NCI-H2107 treated with DMSO at 0.1 percent for 48 hours (cell line): ENCODE data around the gene CLDN3.
"Not testable (repeated sequence)": the region's sequence is repeated elsewhere in the genome, so short reads cannot be mapped to it uniquely, and the experiment has no call there.

Source experiments
- DNase-seq: peaks from one replicate; lab custom pipeline; 2025; ENCODE audit not compliant: unreplicated experiment; lab: John Stamatoyannopoulos, UW

CLDN3 gene, protein sequence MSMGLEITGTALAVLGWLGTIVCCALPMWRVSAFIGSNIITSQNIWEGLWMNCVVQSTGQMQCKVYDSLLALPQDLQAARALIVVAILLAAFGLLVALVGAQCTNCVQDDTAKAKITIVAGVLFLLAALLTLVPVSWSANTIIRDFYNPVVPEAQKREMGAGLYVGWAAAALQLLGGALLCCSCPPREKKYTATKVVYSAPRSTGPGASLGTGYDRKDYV

DNA sequence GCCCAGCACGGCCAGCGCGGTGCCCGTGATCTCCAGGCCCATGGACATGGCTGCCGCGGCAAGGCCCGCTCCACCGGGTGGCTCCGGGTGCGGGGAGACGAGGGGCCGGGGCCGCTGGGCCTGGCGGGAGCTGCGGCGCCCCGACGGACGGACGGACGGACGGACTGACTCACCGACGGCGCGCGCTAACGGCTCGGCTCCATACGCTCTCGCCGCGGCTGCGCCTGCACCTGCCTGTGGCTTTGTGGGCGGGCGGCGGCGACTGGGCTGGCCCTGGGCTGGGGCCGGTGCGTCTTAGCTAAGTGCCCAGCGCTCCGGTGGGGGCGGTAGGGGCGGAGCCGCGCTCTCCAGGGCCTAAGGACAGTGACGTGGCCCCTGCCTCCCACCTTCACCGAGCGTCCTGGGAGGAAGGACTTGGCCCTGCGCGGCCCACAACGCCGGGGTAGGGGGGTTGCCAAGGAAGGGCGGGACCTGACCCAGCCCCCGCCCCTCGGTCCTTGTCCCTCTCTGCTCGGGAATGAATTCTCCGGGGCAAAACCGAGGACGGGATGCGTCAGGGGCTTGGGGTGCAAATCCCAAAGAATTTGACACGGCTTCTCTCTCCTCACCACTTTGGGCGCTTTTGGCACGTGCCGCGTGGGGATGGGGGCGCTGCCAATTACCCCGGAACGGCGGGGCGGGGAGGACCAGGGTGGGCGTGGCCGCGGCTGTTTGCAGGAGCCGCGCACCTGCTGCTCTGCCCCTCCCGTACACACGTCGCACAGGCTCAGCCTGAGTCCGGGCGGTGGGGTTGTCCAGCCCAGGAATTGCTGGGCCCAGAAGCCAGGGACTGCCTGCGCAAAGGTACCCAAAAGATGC is at the start of gene CLDN3:
CLDN3 (minus strand) TSS at position 269 of the 858 bp plus-strand sequence; CDS start at position 48, 221 bp downstream.
- DNase-seq, result peak; percentile 91

DNA sequence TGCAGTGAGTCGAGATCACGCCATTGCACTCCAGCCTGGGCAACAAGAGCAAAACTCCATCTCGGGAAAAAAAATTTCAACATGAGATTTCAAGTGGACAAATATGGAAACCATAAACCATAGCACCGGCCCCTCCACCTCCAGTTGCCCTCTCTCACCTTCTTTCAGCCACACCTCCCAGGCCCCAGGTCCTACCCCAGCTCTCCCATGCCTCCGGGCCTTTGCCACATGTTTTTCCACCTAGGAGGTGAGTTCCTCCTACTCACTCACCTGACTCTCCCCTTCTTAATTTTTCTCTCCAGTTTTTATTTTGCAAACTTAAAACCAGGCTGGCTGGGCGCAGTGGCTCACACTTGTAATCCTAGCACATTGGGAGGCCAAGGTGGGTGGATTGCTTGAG is 47.1 kb upstream of the CLDN3 start:
- DNase-seq, result no peak

DNA sequence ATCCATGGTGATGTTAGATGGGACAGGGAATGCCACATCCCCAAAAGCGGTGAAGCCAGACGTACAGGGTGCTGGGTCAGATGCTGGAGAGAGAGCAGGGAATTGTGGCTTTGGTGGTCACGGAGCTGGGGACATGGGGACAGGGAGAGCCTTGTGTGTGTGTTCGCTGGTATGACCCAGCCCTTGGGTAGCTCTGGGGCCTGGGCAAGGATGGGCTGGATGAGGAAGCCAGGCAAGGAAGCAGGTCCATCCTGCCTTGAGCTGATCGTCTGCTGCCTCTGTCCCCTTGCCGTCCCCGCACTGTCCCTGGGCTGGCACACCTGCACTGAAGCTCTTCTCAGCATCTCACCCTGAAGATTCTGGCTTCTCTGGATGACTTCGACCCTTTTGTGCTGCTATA is 45.4 kb upstream of the CLDN3 start:
- no peak for DNase-seq

DNA sequence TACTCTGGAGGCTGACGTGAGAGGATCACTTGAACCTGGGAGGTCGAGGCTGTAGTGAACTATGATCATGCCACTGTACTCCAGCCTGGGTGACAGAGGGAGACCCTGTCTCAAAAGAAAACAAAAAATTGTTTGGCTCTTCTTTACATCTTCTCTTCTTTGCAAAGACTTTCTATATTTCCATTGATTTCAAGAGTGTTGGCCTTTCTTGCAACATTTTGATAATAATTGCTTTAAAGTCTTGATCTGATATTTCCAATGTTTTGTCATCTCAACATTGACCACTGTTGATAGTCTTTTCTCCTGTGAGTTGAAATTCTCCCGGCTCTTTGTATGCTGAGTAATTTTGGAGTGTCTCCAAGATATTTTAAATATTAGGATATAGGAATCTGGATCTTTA is 42.9 kb upstream of the CLDN3 start:
- no peak for DNase-seq

DNA sequence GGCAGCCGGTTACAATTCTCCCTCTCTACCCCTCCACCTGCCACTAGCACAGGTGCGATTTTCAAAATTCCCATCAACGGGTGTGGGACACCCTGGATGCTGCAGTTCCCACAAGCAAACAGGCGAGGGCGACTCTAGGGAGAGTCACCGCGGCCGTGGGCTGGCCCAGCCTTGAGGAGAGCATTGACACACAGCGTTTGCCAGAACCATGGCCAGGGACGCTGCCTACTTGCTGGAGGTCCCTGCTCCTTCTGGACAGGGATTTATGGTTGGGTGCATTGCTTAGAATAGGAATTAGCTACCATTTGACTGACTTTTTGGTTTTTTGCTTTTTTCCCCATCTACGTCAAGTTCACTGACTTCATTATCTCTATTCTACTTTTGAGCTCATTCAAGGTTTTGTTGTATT is 41.7 kb upstream of the CLDN3 start:
- peak; percentile 9 for DNase-seq

DNA sequence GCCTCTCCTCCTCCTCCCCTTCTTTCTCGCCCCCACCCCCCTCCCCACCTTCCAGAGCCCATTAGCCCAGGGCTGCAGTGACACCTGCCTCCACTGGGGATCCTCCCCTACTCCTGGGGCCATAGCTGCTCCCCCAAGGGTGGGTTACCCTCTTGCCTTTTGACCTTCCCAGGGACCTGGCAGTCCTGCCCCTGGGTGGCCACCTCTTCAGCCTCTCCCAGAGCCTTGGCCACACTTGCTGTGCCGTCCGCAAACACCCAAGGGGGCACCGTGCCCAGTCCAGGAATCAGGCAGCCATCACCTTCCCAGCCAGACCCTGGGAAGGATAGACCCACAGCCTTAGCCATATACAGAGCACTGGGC is 40.9 kb upstream of the CLDN3 start:
- no peak for DNase-seq

DNA sequence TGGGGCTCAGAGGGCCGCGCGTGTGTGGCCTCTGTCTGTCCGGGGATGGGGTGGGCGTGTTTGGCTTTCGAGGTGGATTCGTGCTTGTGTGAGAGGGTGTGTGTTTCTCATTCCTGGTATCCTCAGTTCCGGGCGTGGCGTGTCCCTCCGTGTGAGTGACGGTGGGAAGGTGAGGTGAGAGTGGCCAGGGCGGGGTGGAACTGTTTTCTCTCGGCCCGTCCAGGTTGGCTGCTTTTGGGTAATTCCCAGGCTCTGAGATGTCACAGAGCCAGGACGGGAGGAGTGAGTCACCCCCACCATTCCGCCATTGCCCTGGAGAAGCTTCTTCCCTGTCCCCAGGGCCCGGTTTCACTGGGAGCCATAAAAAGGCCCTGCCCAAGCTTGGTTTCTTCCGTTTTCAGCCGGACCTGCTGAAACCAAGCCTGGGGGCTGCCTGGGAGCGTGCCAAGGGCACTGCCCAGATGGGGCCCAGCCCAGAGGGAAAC is 39.4 kb upstream of the CLDN3 start:
- DNase-seq, result no peak

DNA sequence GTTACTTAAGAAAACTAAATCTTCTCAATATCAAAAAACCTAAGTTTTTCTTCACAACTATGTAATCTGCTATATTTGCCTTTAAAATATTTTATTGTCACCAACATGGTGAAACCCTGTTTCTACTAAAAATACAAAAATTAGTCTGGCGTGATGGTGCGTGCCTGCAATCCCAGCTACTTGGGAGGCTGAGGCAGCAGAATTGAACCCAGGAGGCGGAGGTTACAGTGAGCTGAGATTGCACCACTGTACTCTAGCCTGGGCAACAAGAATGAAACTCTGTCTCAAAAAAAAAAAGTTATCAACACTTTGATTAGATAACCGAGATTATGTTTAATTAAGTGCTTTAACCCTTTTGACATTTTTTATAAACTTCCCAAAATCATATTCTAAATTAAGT is 32.4 kb upstream of the CLDN3 start:
- DNase-seq, result no peak

DNA sequence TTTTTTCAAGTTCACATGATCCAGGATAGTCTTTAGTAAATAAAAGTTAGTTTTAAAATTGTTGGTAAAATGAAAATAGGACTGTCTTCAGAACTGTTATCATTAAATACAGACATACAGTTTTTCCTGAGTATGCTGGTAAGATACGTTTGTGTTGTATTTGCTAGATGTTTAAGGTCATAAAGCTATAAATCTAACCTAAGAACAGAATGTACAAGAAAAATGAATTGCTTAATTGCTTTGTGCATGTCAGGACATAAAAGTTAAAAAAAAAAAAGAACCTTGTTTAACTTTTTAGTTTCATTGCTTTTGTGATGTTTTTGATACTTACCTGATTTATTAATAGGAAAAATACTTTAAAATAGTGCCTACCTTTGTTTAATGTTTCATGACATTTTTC is 31.5 kb upstream of the CLDN3 start:
- DNase-seq, result no peak

DNA sequence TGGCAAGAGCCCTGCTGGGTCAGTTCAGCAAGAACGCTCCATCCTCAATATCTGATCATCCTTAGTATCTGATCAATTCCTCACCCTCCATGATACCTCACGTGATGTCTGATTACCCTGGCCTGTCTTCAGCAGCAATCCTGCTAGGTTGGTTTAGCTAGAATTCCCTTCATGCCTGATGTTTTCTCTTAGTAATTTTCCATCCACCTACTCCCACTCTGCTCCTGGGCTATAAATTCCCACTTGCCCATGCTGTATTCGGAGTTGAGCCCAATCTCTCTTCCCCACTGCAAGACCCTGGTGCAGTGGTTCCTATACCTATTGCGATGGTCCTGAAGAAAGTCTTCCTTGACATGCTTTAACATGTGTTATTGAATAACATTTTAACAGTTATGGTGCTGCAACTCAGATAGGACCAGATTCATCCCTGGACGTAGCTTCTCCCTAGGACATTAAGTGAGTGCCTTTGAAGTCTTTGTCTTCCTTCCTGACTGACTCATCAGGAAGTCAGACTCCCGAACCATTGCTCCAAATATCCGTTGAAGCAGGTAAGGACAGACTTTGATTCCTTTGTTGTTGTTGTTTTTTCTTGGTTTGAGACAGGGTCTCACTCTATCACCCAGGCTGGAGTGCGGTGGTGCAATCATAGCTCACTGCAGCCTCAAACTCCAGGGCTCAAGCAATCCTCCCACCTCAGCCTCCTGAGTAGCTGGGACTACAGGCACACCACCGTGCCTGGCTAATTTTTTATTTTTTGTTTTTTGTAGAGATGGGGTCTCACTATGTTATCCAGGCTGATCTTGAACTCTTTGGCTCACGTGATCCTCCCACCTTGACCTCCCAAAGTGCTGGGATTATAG is 29.4 kb upstream of the CLDN3 start:
- DNase-seq, result no peak

DNA sequence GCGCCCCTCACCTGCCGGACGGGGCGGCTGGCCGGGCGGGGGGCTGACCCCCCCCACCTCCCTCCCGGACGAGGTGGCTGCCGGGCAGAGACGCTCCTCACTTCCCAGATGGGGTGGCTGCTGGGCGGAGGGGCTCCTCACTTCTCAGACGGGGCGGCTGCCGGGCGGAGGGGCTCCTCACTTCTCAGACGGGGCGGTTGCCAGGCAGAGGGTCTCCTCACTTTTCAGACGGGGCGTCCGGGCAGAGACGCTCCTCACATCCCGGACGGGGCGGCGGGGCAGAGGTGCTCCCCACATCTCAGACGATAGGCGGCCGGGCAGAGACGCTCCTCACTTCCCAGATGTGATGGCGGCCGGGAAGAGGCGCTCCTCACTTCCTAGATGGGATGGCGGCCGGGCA is 27.1 kb upstream of the CLDN3 start:
- DNase-seq, result not testable (repeated sequence)

DNA sequence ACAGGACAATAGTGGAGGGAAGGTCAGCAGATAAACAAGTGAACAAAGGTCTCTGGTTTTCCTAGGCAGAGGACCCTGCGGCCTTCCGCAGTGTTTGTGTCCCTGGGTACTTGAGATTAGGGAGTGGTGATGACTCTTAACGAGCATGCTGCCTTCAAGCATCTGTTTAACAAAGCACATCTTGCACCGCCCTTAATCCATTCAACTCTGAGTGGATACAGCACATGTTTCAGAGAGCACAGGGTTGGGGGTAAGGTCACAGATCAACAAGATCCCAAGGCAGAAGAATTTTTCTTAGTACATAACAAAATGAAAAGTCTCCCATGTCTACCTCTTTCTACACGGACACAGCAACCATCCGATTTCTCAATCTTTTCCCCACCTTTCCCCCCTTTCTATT is 26.6 kb upstream of the CLDN3 start:
- not testable (repeated sequence) for DNase-seq

DNA sequence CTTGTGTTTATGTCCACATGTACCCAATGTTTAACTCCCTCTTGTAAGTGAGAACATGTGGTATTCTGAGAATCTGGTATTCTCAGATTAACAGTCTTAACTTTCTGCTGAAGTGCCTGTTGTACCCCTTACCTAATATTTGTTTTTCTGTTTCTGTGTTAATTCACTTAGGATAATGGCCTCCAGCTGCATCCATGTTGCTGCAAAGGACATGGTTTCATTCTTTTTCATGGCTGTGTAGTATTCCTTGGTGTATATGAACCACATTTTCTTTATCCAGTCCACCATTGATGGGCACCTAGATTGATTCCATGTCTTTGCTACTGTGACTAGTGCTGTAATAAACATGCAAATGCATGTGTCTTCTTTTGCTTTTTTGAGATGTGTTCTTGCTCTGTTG is 25.1 kb upstream of the CLDN3 start:
- not testable (repeated sequence) for DNase-seq

DNA sequence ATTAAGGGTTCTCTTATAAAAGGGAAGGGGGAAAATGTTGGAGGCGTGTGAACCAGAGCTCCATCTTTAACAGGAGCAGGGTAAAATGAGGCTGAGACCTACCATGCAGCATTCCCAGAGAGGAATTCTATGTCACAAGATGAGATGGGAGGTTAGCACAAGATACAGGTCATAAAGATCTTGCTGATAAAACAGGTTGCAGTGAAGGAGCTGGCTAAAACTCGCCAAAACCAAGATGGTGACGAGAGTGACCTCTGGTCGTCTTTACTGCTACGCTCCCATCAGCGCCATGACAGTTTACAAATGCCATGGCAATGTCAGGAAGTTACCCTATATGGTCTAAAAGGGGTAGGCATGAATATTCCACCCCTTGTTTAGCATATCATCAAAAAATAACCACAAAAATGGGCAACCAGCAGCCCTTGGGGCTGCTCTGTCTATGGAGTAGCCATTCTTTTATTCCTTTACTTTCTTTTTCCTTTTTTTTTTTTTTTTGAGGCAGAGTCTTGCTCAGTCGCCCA is 21.2 kb upstream of the CLDN3 start:
- not testable (repeated sequence) for DNase-seq

DNA sequence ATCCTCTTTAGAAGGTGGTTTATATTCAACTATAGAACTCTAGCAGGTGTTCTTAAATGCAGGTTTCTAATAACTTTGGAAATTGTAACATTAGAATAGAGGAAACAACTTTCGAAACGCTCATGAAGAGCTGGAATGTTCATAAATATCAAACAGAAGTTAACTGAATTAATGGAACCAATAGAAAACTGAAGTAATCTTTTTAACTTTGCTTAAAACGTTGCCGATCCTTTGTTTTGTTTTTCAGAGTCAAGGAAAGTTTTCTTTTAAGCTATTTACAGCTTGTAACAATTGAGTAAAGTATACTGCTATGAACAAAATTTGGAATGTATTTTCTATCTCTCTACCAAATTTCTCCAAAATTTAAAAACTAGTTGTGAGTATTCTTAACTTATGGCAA is 19.0 kb upstream of the CLDN3 start:
- DNase-seq, result no peak

DNA sequence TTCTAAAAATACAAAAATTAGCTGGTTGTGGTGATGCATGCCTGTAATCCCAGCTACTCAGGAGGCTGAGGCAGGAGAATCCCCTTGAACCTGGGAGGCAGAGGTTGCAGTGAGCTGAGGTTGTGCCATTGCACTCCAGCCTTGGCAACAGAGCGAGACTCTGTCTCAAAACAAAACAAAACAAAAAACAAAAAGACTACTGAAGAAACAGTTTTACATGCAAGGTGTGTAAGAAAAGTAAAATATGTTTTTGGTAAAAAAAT is 17.6 kb upstream of the CLDN3 start:
- DNase-seq, result not testable (repeated sequence)

DNA sequence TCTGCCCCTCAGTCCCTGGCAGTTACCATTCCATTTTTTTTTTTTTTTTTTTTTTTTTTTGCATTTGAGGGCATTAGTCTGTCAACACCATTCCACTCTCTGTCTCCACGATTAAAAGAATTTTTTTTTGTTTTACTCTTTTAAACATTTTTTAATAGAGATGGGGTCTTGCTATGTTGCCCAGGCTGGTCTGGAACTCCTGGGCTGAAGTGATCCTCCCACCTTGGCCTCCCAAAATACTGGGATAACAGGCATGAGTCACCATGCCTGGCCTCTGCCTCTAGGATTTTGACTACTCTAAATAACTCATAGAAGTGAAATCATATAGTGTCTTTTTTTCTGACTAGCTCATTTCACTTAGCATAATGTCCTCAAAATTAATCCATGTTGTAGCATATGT is 16.5 kb upstream of the CLDN3 start:
- no peak for DNase-seq

DNA sequence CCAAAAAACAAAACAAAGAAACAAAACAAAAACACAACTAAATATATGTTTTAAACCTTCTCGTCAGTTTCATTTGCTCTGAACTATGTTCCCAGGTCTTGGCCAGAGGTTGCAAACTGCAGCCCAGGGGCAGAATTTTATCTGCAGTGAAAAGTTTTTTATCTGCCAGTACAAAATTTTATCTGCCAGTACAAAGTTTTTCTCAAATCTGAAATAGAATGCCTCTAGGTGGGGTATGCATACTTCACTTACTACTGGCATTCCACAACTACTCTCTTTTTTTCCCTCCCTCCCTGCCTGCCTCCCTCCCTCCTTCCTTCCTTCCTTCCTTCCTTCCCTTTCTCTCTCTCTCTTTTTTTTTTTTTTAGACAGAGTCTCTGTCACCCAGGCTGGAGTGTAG is 9.4 kb upstream of the CLDN3 start:
- DNase-seq, result no peak

DNA sequence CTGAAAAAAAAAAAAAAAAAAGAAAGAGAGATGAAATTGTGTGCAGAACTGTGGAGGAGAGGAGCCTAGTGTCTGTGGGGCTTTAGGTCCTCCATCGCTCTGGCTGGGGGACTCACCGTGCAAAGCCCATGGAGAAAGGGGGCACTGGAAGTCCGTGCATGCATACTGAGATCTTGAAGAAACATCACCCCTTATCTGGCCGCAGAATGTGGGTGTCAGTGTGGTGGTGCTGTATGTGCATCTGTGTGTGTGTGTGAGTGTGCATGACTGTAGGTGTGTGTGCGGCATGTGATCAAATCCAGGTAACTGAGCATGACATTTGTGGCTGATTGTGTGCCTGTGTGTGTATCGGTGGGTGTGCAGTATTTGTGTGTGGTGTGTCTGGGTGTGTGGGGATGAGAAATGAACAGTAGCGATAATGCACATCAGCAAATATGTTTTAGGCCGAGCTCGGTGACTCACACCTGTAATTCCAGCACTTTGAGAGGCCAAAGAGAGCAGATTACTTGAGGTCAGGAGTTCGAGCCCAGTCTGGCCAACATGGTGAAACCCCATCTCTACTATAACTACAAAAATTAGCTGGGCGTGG is 8.8 kb upstream of the CLDN3 start:
- DNase-seq, result no peak

DNA sequence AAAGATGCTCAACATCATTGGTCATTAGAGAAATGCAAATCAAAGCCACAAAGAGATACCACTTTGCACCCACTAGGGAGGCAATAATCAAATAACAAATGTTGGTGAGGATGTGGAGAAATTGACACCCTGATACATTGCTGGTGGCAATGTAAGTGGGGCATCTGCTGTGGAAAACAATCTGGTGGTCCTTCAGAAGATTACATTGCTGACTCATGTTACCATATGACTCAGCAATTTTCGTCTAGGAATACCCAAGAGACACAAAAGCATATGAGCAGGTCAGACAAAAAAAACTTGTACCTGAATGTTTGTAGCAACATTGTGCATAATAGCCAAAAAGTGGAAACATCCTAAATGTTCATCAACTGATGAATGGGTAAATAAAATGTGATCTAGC is 4.9 kb upstream of the CLDN3 start:
- no peak for DNase-seq
